COLO668 (cell line): ENCODE results near the gene GAA.

ENCODE experiments used
- DNase-seq: peaks from one replicate; lab custom pipeline; 2025; ENCODE audit not compliant: unreplicated experiment; lab: John Stamatoyannopoulos, UW

The GAA gene

GRCh38 chr17:80102664-80103448 lies 1.5 kb downstream of the GAA start:
- DNase-seq: no peak

DNA sequence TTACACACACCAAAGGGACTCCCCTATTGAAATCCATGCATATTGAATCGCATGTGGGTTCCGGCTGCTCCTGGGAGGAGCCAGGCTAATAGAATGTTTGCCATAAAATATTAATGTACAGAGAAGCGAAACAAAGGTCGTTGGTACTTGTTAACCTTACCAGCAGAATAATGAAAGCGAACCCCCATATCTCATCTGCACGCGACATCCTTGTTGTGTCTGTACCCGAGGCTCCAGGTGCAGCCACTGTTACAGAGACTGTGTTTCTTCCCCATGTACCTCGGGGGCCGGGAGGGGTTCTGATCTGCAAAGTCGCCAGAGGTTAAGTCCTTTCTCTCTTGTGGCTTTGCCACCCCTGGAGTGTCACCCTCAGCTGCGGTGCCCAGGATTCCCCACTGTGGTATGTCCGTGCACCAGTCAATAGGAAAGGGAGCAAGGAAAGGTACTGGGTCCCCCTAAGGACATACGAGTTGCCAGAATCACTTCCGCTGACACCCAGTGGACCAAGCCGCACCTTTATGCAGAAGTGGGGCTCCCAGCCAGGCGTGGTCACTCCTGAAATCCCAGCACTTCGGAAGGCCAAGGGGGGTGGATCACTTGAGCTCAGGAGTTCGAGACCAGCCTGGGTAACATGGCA lies 2.2 kb downstream of the GAA start:
- no peak for DNase-seq

DNA sequence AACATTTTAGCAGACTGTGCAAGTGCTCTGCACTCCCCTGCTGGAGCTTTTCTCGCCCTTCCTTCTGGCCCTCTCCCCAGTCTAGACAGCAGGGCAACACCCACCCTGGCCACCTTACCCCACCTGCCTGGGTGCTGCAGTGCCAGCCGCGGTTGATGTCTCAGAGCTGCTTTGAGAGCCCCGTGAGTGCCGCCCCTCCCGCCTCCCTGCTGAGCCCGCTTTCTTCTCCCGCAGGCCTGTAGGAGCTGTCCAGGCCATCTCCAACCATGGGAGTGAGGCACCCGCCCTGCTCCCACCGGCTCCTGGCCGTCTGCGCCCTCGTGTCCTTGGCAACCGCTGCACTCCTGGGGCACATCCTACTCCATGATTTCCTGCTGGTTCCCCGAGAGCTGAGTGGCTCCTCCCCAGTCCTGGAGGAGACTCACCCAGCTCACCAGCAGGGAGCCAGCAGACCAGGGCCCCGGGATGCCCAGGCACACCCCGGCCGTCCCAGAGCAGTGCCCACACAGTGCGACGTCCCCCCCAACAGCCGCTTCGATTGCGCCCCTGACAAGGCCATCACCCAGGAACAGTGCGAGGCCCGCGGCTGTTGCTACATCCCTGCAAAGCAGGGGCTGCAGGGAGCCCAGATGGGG lies 3.1 kb downstream of the GAA start:
- peak; percentile 64 for DNase-seq

GRCh38 chr17:80104956-80105375 lies 3.6 kb downstream of the GAA start:
- DNase-seq: no peak

GRCh38 chr17:80105762-80106161 lies 4.4 kb downstream of the GAA start:
- DNase-seq: peak; percentile 73

GRCh38 chr17:80106176-80106575 lies 4.8 kb downstream of the GAA start:
- peak; percentile 13 for DNase-seq

GRCh38 chr17:80106751-80107150 lies 5.4 kb downstream of the GAA start:
- DNase-seq: no peak

GRCh38 chr17:80107231-80108021 lies 6.0 kb downstream of the GAA start:
- no peak for DNase-seq

DNA sequence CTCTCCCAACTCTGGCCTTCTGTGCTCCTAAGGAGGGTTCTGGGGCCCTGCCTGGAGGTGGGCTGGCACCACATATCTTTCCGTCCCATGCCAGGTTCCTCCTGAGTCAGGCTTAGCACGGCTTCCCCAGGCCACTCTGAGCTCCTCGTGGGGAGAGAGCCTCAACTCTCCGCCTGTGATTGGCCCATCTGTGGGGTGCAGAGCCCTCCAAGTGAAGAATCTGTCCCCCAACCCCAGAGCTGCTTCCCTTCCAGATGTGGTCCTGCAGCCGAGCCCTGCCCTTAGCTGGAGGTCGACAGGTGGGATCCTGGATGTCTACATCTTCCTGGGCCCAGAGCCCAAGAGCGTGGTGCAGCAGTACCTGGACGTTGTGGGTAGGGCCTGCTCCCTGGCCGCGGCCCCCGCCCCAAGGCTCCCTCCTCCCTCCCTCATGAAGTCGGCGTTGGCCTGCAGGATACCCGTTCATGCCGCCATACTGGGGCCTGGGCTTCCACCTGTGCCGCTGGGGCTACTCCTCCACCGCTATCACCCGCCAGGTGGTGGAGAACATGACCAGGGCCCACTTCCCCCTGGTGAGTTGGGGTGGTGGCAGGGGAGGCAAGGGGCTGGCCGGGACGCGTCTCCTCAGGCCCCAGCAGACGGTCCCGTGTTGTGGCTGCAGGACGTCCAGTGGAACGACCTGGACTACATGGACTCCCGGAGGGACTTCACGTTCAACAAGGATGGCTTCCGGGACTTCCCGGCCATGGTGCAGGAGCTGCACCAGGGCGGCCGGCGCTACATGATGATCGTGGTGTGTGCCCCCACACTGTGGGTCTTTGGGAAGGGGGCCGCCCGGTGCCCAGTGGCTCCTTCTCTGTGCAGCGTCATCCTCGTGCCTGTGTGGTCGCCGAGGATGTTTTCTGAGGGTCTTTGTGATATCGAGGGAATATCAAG lies 6.9 kb downstream of the GAA start:
- DNase-seq: no peak

- no peak for DNase-seq
These were observed 7.8 kb downstream of the GAA start for GRCh38 chr17:80109066-80109660.

DNA sequence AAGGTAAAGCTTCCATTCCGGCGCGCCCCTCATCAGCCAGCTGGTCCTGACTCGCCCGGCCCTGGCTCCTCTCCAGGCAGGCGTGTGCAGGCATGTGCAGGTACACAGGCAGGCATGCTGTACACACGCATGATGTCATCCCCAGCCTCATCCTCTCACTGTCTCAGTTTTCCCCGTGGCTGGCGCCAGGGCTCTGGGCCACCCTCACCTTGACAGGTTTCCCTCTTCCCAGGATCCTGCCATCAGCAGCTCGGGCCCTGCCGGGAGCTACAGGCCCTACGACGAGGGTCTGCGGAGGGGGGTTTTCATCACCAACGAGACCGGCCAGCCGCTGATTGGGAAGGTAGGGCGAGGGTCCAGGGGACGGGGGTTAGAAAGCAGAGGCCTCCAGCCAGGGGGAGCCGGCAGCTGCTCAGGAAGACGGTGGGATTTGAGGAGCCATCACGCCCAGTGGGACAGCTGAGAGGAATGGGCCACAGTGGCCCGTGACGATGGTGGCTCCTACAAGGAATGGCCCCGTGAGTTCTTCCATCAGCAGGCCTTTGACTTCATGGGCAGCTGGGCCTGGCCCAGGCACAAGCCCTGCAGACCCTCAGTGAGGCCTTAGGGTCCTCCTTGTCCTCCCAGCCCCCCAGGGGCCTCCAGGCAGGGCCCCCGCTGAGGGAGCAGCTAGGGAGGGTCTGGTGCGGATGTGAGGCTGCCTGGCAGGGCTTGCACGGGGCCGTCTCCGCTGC lies 8.5 kb downstream of the GAA start:
- peak; percentile 71 for DNase-seq

DNA sequence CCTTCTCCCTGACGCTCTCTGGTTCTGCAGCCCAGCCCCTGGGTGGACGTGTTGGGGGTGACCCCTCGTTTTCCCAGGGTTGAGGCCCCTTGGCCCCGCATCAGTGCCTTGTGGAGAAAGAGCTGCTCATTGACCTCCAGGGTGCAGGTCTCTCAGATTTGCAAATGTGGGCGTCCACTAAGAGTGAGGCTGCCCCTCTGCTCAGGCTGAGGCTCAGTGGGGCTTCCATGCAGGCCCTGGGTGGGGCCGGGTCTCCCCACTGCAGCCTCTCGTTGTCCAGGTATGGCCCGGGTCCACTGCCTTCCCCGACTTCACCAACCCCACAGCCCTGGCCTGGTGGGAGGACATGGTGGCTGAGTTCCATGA lies 9.0 kb downstream of the GAA start:
- DNase-seq: no peak

DNA sequence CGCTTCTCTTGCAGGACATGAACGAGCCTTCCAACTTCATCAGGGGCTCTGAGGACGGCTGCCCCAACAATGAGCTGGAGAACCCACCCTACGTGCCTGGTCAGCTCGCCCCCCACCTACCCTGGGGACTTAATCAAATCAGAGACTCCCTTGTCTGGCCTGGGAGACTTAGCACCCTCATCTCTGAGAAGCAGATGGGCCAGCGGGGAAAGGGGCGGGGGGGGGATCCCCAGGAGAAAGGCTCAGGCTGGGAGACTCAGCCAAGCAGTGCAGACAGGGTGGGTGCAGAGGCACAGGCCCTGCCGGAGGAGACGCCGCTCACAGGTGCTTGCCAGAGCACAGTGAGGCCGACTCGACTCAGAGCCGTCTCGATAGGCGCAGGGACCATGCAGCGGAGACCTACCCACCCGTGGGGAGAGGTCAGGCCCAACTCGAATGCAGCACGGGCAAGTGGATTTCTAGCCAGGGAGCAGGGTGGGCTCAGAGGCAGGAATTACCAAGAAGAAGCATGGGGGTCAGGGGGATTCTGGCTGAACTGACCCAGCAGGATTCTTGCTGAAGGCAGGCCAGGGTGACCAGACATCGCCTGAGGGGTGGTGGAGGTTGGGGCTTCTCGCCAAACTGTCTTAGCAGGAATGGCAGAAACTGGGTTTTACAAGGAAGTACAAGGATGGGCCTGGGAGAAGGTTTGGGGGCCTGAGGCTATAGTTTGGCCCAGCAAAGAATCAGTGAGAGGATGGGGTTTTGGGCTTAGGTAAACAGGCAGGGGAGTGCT lies 9.7 kb downstream of the GAA start:
- DNase-seq: no peak

DNA sequence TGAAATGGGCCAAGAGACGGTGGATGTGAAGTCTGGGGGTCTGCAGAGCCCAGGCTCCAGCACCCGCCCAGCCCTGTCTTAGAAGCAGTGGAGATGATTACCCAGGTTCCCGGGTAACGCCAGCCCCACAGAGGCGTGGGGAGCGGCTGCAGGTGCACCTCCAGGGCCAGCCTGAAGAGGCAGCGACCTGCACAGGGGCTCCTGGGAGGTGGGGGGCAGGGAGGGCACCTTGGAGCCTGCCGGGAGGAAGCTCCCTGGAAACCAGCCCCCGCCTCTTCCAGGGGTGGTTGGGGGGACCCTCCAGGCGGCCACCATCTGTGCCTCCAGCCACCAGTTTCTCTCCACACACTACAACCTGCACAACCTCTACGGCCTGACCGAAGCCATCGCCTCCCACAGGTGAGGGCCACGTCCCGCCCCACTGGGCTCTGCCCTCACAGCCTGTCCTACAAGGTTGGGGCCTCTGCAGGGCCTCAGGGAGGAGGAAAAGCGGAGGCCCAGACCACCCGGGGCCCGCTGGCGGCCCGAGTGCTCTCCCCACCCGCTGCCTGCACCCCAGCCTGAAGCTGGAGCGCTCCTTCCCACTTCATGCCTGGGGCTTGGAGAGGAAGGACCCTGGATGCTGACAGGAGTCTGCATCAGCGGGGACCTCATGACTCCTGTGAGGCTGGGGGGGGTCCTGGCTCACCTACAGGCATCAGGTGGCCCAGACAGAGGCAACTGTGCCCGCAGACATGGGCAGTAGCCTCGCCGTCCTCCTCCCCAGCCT lies 10.5 kb downstream of the GAA start:
- DNase-seq: no peak

- DNase-seq: no peak
These were observed 11.2 kb downstream of the GAA start for GRCh38 chr17:80112471-80113032.

DNA sequence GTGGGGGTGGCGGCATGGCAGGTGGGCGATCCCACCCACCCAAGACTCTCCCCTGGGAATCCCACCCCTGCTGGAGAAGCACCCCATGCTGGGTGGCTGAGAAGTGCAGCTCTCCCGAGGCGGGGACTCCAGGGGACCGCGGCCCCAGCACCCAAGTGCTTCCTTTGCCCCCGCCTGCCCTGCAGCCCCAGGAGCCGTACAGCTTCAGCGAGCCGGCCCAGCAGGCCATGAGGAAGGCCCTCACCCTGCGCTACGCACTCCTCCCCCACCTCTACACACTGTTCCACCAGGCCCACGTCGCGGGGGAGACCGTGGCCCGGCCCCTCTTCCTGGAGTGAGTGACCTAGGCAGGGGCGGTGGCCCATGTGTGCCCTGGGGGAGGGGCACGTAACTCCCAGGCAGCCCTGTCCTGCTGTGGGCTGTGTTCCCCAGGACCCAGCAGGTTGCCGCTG lies 11.7 kb downstream of the GAA start:
- DNase-seq: no peak

DNA sequence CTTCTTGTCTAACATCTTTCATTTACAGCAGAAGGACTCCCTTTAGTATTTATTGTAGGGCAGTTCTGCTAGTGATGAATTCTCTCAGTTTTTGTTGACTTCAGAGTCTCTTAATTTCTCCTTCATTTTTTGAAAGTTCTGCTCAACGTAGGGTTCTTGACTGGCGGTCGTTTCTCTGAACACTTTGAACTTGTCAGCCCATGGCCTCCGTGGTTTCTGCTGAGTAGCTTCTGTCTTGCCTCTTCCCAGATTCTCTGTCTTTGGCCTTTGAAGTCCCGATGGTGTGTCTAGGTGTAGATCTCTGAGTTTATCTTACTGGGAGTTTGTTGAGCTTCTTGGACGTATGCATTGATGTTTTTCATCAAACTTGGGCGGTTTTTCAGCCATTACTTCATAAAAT lies 13.4 kb downstream of the GAA start:
- DNase-seq: no peak
